ENCODE measurements around the gene CCNI. TPM values are rescaled to one million over a fixed set of nuclear protein-coding genes. Genes with fewer than 3 reads are reported as not detected.
A peak's percentile ranks its signal among the peaks of the same experiment; 100 is the strongest.
"Not testable (repeated sequence)": the region's sequence is repeated elsewhere in the genome, so short reads cannot be mapped to it uniquely, and the experiment has no call there.

CCNI gene
- total RNA-seq, 1 donor: 187 TPM

GRCh38 chr4:77095101-77095821 lies 19.5 kb upstream of the CCNI start:
- H3K4me3 ChIP-seq (ENCODE audit: low read depth, low read length): no peak overlapping the region

GRCh38 chr4:77094496-77094895 lies 18.7 kb upstream of the CCNI start:
- no peak for DNase-seq (ENCODE audit: low read depth)
- TF ChIP-seq CTCF (IDR thresholded peaks at IDR 0.05; ENCODE audit: insufficient read depth, low read depth, low read length): no peak
- H3K4me3 ChIP-seq (ENCODE audit: low read depth, low read length): no peak overlapping the region

More at GRCh38 chr4:77095101-77095821, 19.5 kb upstream of the CCNI start:
- DNase-seq (ENCODE audit: low read depth): peak; percentile 64
- TF ChIP-seq CTCF (IDR thresholded peaks at IDR 0.05; ENCODE audit: insufficient read depth, low read depth, low read length): peak; percentile 94

DNA sequence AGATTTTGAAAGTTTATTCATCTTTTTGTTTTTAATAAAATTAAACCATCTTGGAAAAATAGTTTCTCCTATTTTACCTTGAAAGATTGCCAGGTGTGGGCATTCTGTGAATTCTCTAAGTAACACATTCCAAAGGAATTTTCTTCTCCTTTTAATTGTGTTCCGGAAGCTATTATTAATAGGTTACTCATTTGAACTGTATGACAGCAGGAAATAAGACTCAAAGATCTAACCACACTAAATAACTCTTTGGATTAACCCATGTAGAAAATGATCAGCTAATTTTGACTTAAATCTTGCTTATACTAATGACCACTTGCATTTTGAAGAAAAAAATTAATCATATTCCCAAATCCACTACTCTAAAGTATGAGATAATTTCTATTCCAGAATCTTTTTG lies 17.6 kb upstream of the CCNI start:
- H3K4me3 ChIP-seq (ENCODE audit: low read depth, low read length): no peak overlapping the region
- DNase-seq (ENCODE audit: low read depth): no peak
- no peak for TF ChIP-seq CTCF (IDR thresholded peaks at IDR 0.05; ENCODE audit: insufficient read depth, low read depth, low read length)

DNA sequence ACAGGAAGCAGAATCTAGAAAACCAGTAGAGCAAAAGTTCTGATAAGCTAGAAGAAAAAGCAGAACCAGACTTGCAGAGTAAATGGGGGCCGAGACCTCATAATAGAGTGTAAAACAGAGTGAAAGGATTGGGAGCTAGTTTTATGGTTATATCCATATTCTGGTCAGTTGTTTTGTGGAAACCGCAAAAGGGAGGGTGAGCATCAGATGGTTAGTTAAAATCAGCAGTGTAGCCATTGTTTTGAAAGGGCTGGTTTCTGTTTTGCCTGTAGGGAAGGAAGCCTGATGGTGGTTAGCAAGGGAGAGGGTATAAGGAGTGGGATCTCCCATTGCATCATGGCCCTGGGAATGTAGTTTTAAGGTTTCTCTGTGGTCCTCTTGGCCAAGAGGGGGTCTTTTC lies 17.2 kb upstream of the CCNI start:
- DNase-seq (ENCODE audit: low read depth): peak; percentile 42
- no peak for TF ChIP-seq CTCF (IDR thresholded peaks at IDR 0.05; ENCODE audit: insufficient read depth, low read depth, low read length)
- H3K4me3 ChIP-seq (ENCODE audit: low read depth, low read length): no peak overlapping the region

GRCh38 chr4:77089866-77090265 lies 14.1 kb upstream of the CCNI start:
- TF ChIP-seq CTCF (IDR thresholded peaks at IDR 0.05; ENCODE audit: insufficient read depth, low read depth, low read length): no peak
- H3K4me3 ChIP-seq (ENCODE audit: low read depth, low read length): no peak overlapping the region
- no peak for DNase-seq (ENCODE audit: low read depth)

DNA sequence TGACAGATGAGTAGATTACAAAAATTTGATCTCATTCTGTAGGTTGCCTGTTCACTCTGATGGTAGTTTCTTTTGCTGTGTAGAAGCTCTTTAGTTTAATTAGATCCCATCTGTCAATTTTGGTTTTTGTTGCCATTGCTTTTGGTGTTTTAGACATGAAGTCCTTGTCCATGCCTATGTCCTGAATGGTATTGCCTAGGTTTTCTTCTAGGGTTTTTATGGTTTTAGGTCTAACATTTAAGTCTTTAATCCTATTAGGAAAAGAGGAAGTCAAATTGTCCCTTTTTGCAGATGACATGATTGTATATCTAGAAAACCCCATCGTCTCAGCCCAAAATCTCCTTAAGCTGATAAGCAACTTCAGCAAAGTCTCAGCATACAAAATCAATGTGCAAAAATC lies 11.2 kb upstream of the CCNI start:
- DNase-seq (ENCODE audit: low read depth); H3K4me3 ChIP-seq (ENCODE audit: low read depth, low read length): not testable (repeated sequence)

GRCh38 chr4:77084019-77084639 lies 8.3 kb upstream of the CCNI start:
- no peak for DNase-seq (ENCODE audit: low read depth)
- H3K4me3 ChIP-seq (ENCODE audit: low read depth, low read length): no peak overlapping the region
- TF ChIP-seq CTCF (IDR thresholded peaks at IDR 0.05; ENCODE audit: insufficient read depth, low read depth, low read length): no peak
